Mucosa of descending colon (tissue), 3 donors: ENCODE data around the gene TPPP. TPM values are rescaled to one million over a fixed set of nuclear protein-coding genes. Genes with fewer than 3 reads are reported as not detected.

Source experiments
- ATAC-seq: fragments of 200-7000 bp; cut with Tn5 transposase; one replicate; pipeline ENCODE4 v1.9.1; 2020; ENCODE audit warnings: mild to moderate bottlenecking, moderate library complexity
- DNase-seq, 3 donors: peaks; one replicate each; pipeline ENCODE4 v3.0.0-alpha.2; 2020
- H3K36me3 ChIP-seq: fragments of 200-600 bp; one replicate; pipeline ENCODE4 v1.8.0; 2021; ENCODE audit warnings: low read depth, mild to moderate bottlenecking
- H3K4me1 ChIP-seq: fragments of 200-600 bp; one replicate; pipeline ENCODE4 v1.8.0; 2021; ENCODE audit warnings: low read depth, mild to moderate bottlenecking
- H3K4me3 ChIP-seq: fragments of 200-600 bp; one replicate; pipeline ENCODE4 v1.8.0; 2021; ENCODE audit warnings: mild to moderate bottlenecking
- H3K9me3 ChIP-seq: fragments of 200-600 bp; one replicate; pipeline ENCODE4 v1.8.0; 2021; ENCODE audit warnings: mild to moderate bottlenecking
- intact Hi-C, 2 donors: fragments of 100-400 bp; cut with DNase I in 1 of 2; cut with micrococcal nuclease in 1 of 2; formaldehyde crosslinking; loops; one replicate each; pipeline versions ENCODE4 v1.11.0 to v1.11.1; 2022; cut with DNase I, micrococcal nuclease
- total RNA-seq, 3 donors: library from RNA; stranded (reverse); fragmentation: NEBNext Ultra II Directional in 2 of 3; extraction: Animal tissue kit (Norgen Biotek cat#: 25700) in 2 of 3; gene quantifications; one replicate each; pipeline versions ENCODE4 v1.2.1 to v1.2.4, GENCODE V29; 2021 to 2023
- TF ChIP-seq, protein P1 (sequence below): fragments of 200-600 bp; IDR thresholded peaks from one replicate; pipeline ENCODE4 v1.8.0; 2022; ENCODE audit warnings: antibody characterized with exemption, mild to moderate bottlenecking
- donor health status: DM: no; HTN: no; CAD: no; lungs with moderate emphysema.
- donor health status: DM: no; HTN: no; CAD: no.
- donor health status: DM: no; HTN: yes; CAD: no.

TPPP gene
- total RNA-seq, 3 donors from 2014 or later, result 2.2 to 18.1 (median 2.2) TPM

DNA sequence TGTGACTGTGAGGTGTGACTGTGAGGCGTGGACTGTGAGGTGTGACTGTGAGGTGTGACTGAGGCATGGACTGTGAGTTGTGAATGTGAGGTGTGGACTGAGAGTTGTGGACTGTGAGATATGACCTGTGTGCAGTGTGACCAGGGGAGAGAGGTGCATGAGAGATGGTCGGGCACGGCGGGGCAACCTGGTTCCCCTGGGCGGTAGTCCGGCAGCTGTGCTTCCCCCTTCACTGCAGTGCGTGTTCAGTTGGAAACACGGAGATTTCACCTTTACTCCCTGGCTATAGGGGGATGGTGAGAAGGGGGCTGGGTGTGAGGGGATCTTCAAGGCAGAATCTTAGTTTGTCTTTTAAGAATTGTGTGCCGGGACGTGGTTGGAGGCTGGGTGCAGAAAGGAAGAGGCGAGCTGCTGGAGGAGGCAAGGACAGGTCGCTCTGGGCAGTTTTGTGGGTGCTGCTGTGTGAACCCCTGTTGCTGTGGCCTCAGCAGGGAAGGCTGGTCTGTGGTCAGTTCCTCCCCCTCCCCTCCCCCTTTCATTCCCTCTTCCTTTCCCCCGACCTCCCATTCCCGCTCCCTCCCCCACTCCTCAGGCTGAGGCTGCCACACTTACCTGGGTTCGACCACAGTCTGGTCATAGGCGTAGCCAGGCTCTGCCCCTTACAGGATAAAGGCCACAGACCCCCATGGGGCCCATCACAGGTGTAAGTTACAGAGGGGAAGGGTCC, 41.7 kb downstream of the TPPP start:
- TF ChIP-seq, protein P1, sequence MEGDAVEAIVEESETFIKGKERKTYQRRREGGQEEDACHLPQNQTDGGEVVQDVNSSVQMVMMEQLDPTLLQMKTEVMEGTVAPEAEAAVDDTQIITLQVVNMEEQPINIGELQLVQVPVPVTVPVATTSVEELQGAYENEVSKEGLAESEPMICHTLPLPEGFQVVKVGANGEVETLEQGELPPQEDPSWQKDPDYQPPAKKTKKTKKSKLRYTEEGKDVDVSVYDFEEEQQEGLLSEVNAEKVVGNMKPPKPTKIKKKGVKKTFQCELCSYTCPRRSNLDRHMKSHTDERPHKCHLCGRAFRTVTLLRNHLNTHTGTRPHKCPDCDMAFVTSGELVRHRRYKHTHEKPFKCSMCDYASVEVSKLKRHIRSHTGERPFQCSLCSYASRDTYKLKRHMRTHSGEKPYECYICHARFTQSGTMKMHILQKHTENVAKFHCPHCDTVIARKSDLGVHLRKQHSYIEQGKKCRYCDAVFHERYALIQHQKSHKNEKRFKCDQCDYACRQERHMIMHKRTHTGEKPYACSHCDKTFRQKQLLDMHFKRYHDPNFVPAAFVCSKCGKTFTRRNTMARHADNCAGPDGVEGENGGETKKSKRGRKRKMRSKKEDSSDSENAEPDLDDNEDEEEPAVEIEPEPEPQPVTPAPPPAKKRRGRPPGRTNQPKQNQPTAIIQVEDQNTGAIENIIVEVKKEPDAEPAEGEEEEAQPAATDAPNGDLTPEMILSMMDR, result no peak
- Histone ChIP-seq H3K9me3 (no peaks in the 10 kb centered on the region), H3K4me3 (no peak overlapping the region), H3K4me1 (no peaks in the 10 kb centered on the region), H3K36me3 (no peaks in the 10 kb centered on the region)
- ATAC-seq, result no peak
- DNase-seq, result peak in 1 of 3 donors; percentile 36
- intact Hi-C loops, result no loop called here

DNA sequence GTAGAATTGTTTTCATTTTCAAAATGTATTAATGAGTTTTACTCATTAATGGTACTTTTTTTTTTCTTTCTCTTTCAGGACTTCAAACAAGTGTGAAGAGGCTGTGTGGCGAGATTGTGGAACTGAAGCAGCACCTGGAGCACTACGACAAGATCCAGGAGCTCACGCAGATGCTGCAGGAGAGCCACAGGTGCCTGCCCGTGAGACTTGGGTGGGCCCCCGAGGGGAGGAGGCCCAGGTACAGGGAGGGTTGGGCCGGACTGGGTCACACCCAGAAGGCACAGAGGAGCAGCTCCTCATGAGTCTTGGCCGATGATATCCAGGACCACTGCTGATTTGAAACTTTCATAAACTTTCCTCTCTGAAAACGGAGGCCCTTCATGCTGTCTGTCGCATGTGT, 45.4 kb downstream of the TPPP start:
- no peak overlapping the region for H3K4me3 ChIP-seq
- no peaks in the 10 kb centered on the region for H3K4me1 ChIP-seq
- intact Hi-C loops, result no loop called here
- H3K36me3 ChIP-seq, result no peaks in the 10 kb centered on the region
- DNase-seq (peak in 1 of 3 donors; percentile 21), ATAC-seq (no peak)
- TF ChIP-seq, protein P1, result no peak
- H3K9me3 ChIP-seq, result no peaks in the 10 kb centered on the region

DNA sequence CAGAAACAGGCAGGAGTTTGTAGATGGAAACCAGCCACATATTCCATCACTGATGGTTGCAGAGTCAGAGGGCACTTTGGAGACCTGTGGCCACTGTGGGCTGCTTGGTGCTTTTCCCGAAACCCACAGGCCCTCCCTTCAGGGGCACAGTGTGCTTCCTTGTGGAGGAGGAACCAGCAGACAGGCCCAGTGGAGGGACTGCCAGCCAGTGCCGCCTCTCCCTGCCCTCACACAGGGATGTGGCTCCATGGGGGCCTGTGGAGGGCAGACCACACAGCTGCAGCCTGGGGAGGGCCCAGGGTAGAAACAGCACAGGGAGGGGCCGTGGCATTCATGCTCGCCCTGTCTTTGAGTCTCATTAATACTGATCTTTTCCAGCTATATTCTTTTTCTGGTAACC, 45.8 kb downstream of the TPPP start:
- Histone ChIP-seq H3K9me3 (no peaks in the 10 kb centered on the region), H3K36me3 (no peaks in the 10 kb centered on the region), H3K4me3 (no peak overlapping the region), H3K4me1 (no peaks in the 10 kb centered on the region)
- DNase-seq, result peak in 1 of 3 donors; percentile 23
- TF ChIP-seq, protein P1, result no peak
- ATAC-seq, result no peak
- intact Hi-C loops, result no loop called here

DNA sequence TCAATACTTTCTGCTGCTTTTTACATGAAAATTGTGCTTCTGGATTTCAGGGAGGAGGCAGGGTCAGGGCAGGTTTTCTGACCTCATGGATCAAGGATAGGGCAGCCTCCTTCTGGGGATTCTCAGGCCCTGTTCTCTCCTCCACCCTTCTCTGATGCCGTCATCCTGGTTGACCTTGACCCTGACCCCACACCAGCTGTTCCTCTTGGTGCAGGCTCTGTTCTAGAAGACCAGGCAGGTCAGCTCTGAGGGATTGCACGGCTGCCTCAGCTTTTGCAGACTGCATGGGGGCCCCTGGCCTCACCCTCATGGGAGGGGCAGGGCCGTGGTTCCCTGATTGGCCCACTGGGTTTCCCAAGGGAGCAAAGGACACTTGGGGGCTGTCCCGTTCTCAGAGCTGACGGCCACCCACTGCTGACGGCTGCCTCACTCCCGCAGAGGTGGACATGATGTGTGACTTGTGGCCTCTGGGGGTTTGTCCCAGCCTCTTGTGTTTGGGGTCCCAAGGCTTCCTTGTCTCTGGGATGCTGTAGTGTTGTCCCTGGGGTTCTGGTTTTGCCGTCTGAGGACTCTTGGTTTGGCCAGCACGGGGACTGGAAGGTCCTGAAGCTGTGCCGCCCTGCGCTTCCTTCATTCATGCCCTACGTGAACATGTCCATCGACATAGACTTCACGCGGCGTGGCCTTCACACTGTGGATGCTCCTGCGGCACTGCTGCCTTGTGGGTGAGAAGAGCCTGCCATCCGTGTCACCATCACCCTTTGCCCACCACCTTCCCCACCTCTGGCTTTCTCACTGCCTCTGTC, 46.6 kb downstream of the TPPP start:
- H3K4me3 ChIP-seq, result no peak overlapping the region
- no peaks in the 10 kb centered on the region for H3K9me3 ChIP-seq
- intact Hi-C loops, result no loop called here
- DNase-seq (peak in 1 of 3 donors; percentile 39), ATAC-seq (no peak)
- no peaks in the 10 kb centered on the region for H3K36me3 ChIP-seq
- no peaks in the 10 kb centered on the region for H3K4me1 ChIP-seq
- TF ChIP-seq, protein P1, result no peak

DNA sequence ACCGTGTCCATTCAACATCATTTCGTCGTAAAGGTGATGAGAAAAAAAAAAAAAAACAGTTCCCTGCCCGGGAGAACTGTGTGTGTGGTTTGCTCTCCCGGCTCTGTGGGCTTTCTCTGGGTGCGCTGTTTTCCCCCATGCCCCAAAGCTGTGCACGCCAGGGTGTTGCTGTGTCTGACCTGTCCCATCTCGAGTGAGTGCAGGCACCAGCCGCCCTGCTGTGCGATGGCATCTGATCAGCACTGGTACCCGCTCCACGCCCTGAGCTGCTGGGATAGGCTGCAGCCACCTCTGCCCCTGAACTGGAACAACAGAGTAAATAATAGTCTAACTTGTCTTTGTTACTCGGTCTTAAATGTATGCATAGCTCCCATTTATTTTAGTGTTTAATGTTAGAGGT, 47.7 kb downstream of the TPPP start:
- Histone ChIP-seq H3K4me1 (no peaks in the 10 kb centered on the region), H3K36me3 (no peaks in the 10 kb centered on the region), H3K9me3 (no peaks in the 10 kb centered on the region), H3K4me3 (no peak overlapping the region)
- TF ChIP-seq, protein P1, result no peak
- no peak for ATAC-seq
- peak in 1 of 3 donors; percentile 41 for DNase-seq
- intact Hi-C loops, result no loop called here
